GM12878 (cell line): ENCODE data around the gene HTR1D. TPM values are rescaled to one million over a fixed set of nuclear protein-coding genes. Genes with fewer than 3 reads are reported as not detected.

Experiments
- BHLHE40 ChIP-seq, 2 experiments: fragments of 450-650 bp in 1 of 2; IDR thresholded peaks; 2 replicates each; pipeline ENCODE4 v1.6.1; 2011 to 2017; ENCODE audit warnings: low read depth in 2 of 2, borderline replicate concordance in 1 of 2, improper control_type of control experiment in 1 of 2, low read length in 1 of 2, mild to moderate bottlenecking in 1 of 2
- HDAC2 ChIP-seq: fragments of 200-600 bp; sonication (generic); IDR thresholded peaks from 2 replicates; pipeline ENCODE4 v1.6.1; 2017
- NFYA ChIP-seq: IDR thresholded peaks from 2 replicates; pipeline ENCODE4 v1.6.1; 2011; ENCODE audit warnings: low read depth, mild to moderate bottlenecking, low read length, improper control_type of control experiment, borderline replicate concordance
- PAX5 ChIP-seq: IDR thresholded peaks from 2 replicates; pipeline ENCODE4 v1.6.1; 2011; ENCODE audit warnings: low read depth, low read length, borderline replicate concordance
- SMARCA5 ChIP-seq: fragments of 450-650 bp; IDR thresholded peaks from 2 replicates; pipeline ENCODE4 v1.6.1; 2017; ENCODE audit warnings: mild to moderate bottlenecking
- SREBF2 ChIP-seq: IDR thresholded peaks from 2 replicates; pipeline ENCODE4 v1.6.1; 2012; ENCODE audit warnings: mild to moderate bottlenecking, low read length
- TAF1 ChIP-seq: IDR thresholded peaks from 2 replicates; pipeline ENCODE4 v1.6.1; 2011; ENCODE audit warnings: mild to moderate bottlenecking, low read depth, low read length, borderline replicate concordance
- TCF12 ChIP-seq: IDR thresholded peaks from 2 replicates; pipeline ENCODE4 v1.6.1; 2011; ENCODE audit warnings: low read depth, mild to moderate bottlenecking, low read length
- ZNF24 ChIP-seq: fragments of 450-650 bp; IDR thresholded peaks from 2 replicates; pipeline ENCODE4 v1.6.1; 2017; ENCODE audit warnings: antibody characterized with exemption, mild to moderate bottlenecking
- polyA plus RNA-seq, 11 experiments: library from polyadenylated mRNA; depleted of rRNA in 4 of 11; unstranded in 6 of 11; stranded (reverse) in 5 of 11; fragments of >200 nt; fragmentation: Nextera tagmentation in 4 of 11; fragmentation: Illumina TruSeq in 1 of 11; extraction: Ambion mirVana in 4 of 11; extraction: Trizol in 1 of 11; gene quantifications; 1 replicate in 1 of 11; 2 replicates in 10 of 11; pipeline versions ENCODE4 v1.2.1 to v1.2.3, GENCODE V29; 2011 to 2016; ENCODE audit warnings: inconsistent platforms in 2 of 11, missing spikeins in 2 of 11, low read depth in 1 of 11
- total RNA-seq, 4 experiments: library from RNA; depleted of rRNA in 3 of 4; stranded (reverse); fragments of >200 nt in 3 of 4; fragmentation: Illumina TruSeq in 1 of 4; extraction: Trizol in 1 of 4; gene quantifications; 2 replicates each; pipeline versions ENCODE4 v1.2.1 to v1.2.3, GENCODE V29; 2013 to 2021
- TF ChIP-seq, protein P1 (sequence below): fragments of 450-650 bp; IDR thresholded peaks from 2 replicates; pipeline ENCODE4 v1.6.1; 2018; ENCODE audit warnings: borderline replicate concordance, mild to moderate bottlenecking; ENCODE audit not compliant: partially characterized antibody
- TF ChIP-seq, protein P2 (sequence below): fragments of 150-350 bp; IDR thresholded peaks from 2 replicates; pipeline ENCODE4 v1.6.1; 2014; ENCODE audit warnings: mild to moderate bottlenecking, low read depth, low read length

Gene HTR1D
- total and polyA plus RNA-seq, 10 of the 15 experiments (the other 5 are each of a cell fraction or from before 2014, with no cell fraction given) = 0.07 TPM; not detected in 9

- TF ChIP-seq, protein P1, sequence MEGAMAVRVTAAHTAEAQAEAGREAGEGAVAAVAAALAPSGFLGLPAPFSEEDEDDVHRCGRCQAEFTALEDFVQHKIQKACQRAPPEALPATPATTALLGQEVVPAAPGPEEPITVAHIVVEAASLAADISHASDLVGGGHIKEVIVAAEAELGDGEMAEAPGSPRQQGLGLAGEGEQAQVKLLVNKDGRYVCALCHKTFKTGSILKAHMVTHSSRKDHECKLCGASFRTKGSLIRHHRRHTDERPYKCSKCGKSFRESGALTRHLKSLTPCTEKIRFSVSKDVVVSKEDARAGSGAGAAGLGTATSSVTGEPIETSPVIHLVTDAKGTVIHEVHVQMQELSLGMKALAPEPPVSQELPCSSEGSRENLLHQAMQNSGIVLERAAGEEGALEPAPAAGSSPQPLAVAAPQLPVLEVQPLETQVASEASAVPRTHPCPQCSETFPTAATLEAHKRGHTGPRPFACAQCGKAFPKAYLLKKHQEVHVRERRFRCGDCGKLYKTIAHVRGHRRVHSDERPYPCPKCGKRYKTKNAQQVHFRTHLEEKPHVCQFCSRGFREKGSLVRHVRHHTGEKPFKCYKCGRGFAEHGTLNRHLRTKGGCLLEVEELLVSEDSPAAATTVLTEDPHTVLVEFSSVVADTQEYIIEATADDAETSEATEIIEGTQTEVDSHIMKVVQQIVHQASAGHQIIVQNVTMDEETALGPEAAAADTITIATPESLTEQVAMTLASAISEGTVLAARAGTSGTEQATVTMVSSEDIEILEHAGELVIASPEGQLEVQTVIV = no peak
- TF ChIP-seq SREBF2 = no peak
- no peak for TF ChIP-seq SMARCA5
- TF ChIP-seq BHLHE40 (IDR thresholded peaks at IDR 0.05; ENCODE audit: borderline replicate concordance in 1 of 2, low read depth in 2 of 2, low read length in 1 of 2) = no peak
- no peak for TF ChIP-seq PAX5
- no peak for TF ChIP-seq NFYA
- no peak for TF ChIP-seq TAF1
- TF ChIP-seq TCF12 = no peak
- TF ChIP-seq ZNF24 = no peak
- TF ChIP-seq, protein P2, sequence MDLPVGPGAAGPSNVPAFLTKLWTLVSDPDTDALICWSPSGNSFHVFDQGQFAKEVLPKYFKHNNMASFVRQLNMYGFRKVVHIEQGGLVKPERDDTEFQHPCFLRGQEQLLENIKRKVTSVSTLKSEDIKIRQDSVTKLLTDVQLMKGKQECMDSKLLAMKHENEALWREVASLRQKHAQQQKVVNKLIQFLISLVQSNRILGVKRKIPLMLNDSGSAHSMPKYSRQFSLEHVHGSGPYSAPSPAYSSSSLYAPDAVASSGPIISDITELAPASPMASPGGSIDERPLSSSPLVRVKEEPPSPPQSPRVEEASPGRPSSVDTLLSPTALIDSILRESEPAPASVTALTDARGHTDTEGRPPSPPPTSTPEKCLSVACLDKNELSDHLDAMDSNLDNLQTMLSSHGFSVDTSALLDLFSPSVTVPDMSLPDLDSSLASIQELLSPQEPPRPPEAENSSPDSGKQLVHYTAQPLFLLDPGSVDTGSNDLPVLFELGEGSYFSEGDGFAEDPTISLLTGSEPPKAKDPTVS = no peak
- TF ChIP-seq HDAC2 = no peak
These were observed 37.4 kb downstream of the HTR1D start (continued) for GRCh38 chr1:23179862-23180261.
